A549 treated with RU486 at 1 μM for 4 hours (cell line): ENCODE results near the gene RBBP8NL. TPM values are rescaled to one million over a fixed set of nuclear protein-coding genes. Genes with fewer than 3 reads are reported as not detected.

Experiments used
- total RNA-seq: library from RNA; stranded (reverse); fragments of 200-300 nt; extraction: Qiagen RNA extraction; gene quantifications from 5 replicates; pipeline ENCODE4 v1.2.3, GENCODE V29; 2022; ENCODE audit warnings: low read depth

Gene RBBP8NL, protein sequence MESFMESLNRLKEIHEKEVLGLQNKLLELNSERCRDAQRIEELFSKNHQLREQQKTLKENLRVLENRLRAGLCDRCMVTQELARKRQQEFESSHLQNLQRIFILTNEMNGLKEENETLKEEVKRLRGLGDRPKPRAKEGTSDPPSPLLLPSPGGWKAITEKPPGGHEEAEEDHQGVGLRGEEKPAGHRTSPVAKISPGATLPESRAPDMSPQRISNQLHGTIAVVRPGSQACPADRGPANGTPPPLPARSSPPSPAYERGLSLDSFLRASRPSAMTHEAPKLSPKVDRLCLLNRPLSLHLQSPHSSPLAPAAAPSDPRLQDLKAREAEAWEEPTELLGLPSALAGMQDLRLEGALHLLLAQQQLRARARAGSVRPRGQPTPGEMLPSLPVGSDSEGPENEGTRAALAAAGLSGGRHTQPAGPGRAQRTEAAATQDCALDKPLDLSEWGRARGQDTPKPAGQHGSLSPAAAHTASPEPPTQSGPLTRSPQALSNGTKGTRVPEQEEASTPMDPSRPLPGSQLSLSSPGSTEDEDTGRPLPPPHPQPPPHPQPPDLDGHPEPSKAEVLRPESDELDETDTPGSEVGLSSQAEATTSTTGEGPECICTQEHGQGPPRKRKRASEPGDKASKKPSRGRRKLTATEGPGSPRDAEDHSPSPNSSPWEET
- total RNA-seq, result 0.07 to 0.29 TPM (median 0.16 TPM) in 5 replicates

GRCh38 chr20:62427172-62428001 lies at the start of gene RBBP8NL:
RBBP8NL (minus strand) TSS chr20:62427539; CDS start chr20:62419647, 7,892 bp downstream.

DNA sequence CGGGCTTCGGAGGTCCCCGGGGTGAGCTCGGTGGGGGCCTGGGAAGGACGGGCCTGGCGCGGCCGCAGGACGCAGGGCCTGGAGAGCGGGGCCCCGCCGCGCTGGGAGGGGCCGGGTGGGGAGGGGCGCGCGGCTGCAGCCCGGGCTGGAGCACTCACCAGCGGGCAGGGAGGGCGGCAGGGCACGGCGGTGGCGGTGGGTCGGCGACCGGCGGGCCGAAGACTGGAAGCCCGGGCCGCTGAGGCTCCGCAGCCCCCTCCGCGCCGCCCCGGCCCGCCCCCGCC lies 48.4 kb upstream of the RBBP8NL start, which contains the start of gene GATA5:
Gene GATA5, minus strand, starts transcription at position 224 of the 284 bp plus-strand sequence. CDS start 474 bp downstream, outside the sequence.

GRCh38 chr20:62407221-62407992 lies 19.9 kb downstream of the RBBP8NL start, which contains the start of gene CABLES2:
CABLES2 (minus strand) TSS chr20:62407285; CDS start chr20:62407276, 9 bp downstream.

DNA sequence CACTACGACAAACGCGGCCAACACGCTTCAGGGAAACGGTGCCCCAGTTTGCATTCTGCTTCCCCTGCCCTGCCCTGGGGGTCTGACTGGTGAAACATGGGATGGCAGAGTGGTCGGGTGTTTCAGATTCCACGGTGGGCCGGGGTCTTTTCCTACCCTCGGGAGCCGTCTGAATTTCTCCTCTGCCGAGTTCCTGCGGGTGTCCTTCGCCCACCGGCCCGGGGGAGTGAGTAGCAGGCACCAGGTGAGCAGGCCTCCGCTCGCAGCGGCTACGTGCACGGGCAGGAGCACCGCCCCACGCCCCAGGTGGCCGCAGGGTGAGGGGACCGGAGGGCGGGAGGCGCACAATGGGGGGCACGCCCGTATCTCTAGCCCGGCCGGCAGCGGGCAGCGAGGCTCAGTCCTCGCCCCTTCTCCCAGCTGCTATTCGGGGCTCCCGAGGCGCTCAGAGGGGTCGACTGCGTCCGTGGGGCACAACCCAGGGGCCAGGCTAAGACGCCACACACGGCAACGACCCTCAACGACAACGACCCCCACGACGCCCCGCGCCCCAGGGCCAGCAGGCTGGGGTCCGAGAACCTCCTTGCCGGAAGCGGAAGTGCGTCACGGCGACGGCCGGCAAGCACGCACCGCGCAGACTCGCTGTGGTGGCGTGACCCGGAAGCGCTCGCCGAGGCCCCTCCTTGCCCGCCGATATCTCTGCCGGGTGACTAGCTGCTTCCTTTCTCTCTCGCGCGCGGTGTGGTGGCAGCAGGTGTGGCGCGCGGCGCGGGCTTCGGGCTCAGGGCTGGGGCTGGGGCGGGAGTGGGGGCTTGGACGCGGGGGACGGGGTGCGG lies 40.7 kb downstream of the RBBP8NL start, which contains the start of gene RPS21:
Gene RPS21, plus strand, starts transcription at position 721 of the 836 bp plus-strand sequence. CDS start 236 bp downstream, outside the sequence.

GRCh38 chr20:62367136-62367632 lies 60.2 kb downstream of the RBBP8NL start, which contains the start of gene LAMA5:
LAMA5 (minus strand) TSS chr20:62367312; CDS start chr20:62367245, 67 bp downstream.

Other genes with a start within 250 kb of the RBBP8NL start
- gene MTG2, start 244.5 kb downstream of the RBBP8NL start, total RNA-seq, result 27.3 to 39.5 TPM (median 36.2 TPM) in 5 replicates
- gene HRH3, start 207.3 kb downstream of the RBBP8NL start, total RNA-seq, result not detected in 5 replicates
- 15.6 to 20.1 TPM (median 17.8 TPM) in 5 replicates for gene OSBPL2, start 189.0 kb downstream of the RBBP8NL start, total RNA-seq
- 155 to 197 TPM (median 177 TPM) in 5 replicates for gene ADRM1, start 124.5 kb downstream of the RBBP8NL start, total RNA-seq
- 195 to 408 TPM (median 321 TPM) in 5 replicates for gene LAMA5, start 60.2 kb downstream of the RBBP8NL start, total RNA-seq
- 2,577 to 3,032 TPM (median 2,708 TPM) in 5 replicates for gene RPS21, start 40.4 kb downstream of the RBBP8NL start, total RNA-seq
- gene CABLES2, start 20.3 kb downstream of the RBBP8NL start, total RNA-seq, result 3.6 to 5.6 TPM (median 4.8 TPM) in 5 replicates
- 0.45 to 0.88 TPM (median 0.83 TPM) in 5 replicates for gene GATA5, start 48.5 kb upstream of the RBBP8NL start, total RNA-seq
- 5.0 to 10.1 TPM (median 7.7 TPM) in 5 replicates for gene SLCO4A1, start 215.0 kb upstream of the RBBP8NL start, total RNA-seq